Measurements from ENCODE around the gene JARID2. TPM values are rescaled to one million over a fixed set of nuclear protein-coding genes. Genes with fewer than 3 reads are reported as not detected.

The JARID2 gene
- total and polyA plus RNA-seq, 2 of the 13 experiments (the other 11 are each of a cell fraction or from before 2014, with no cell fraction given) = 7.5 to 10.3 TPM

GRCh38 chr6:15245361-15246216, at the start of gene JARID2 (continued):
- TF ChIP-seq SMARCE1 (IDR thresholded peaks at IDR 0.05; ENCODE audit: borderline replicate concordance) = no peak
- no peak for TF ChIP-seq HHEX (CRISPR knock-in tag; IDR thresholded peaks at IDR 0.05)
- no peak for TF ChIP-seq ZNF891 (CRISPR knock-in tag; IDR thresholded peaks at IDR 0.05)
- TF ChIP-seq NFE2L1 (CRISPR knock-in tag; IDR thresholded peaks at IDR 0.05; ENCODE audit: borderline replicate concordance) = no peak
- TF ChIP-seq SNAPC4 (CRISPR knock-in tag; IDR thresholded peaks at IDR 0.05) = 0 out of 2 replicates have a peak, but pooled peaks have one; percentile 37
- TF ChIP-seq FLYWCH1 (CRISPR knock-in tag; IDR thresholded peaks at IDR 0.05) = no peak
- TF ChIP-seq SMAD3 (CRISPR knock-in tag; IDR thresholded peaks at IDR 0.05) = no peak; the same call in 1 of the 2 replicates
- TF ChIP-seq SRSF4 (IDR thresholded peaks at IDR 0.05; ENCODE audit: low read depth, low read length, poor library complexity, severe bottlenecking) = no peak
- TF ChIP-seq ZNF205 (CRISPR knock-in tag; IDR thresholded peaks at IDR 0.05) = peak; percentile 61; the same call in 1 of the 2 replicates
- TF ChIP-seq GTF3A (CRISPR knock-in tag; conservative IDR thresholded peaks at IDR 0.05) = no peak
- TF ChIP-seq, protein P1, sequence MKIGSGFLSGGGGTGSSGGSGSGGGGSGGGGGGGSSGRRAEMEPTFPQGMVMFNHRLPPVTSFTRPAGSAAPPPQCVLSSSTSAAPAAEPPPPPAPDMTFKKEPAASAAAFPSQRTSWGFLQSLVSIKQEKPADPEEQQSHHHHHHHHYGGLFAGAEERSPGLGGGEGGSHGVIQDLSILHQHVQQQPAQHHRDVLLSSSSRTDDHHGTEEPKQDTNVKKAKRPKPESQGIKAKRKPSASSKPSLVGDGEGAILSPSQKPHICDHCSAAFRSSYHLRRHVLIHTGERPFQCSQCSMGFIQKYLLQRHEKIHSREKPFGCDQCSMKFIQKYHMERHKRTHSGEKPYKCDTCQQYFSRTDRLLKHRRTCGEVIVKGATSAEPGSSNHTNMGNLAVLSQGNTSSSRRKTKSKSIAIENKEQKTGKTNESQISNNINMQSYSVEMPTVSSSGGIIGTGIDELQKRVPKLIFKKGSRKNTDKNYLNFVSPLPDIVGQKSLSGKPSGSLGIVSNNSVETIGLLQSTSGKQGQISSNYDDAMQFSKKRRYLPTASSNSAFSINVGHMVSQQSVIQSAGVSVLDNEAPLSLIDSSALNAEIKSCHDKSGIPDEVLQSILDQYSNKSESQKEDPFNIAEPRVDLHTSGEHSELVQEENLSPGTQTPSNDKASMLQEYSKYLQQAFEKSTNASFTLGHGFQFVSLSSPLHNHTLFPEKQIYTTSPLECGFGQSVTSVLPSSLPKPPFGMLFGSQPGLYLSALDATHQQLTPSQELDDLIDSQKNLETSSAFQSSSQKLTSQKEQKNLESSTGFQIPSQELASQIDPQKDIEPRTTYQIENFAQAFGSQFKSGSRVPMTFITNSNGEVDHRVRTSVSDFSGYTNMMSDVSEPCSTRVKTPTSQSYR (CRISPR knock-in tag; IDR thresholded peaks at IDR 0.05; ENCODE audit: borderline replicate concordance) = peak; percentile 91
- peak; percentile 49; the same call in 1 of the 2 replicates for TF ChIP-seq YEATS4 (CRISPR knock-in tag; IDR thresholded peaks at IDR 0.05; ENCODE audit: borderline replicate concordance)
- TF ChIP-seq ZGPAT (CRISPR knock-in tag; IDR thresholded peaks at IDR 0.05) = peak; percentile 77
- TF ChIP-seq, protein P2, sequence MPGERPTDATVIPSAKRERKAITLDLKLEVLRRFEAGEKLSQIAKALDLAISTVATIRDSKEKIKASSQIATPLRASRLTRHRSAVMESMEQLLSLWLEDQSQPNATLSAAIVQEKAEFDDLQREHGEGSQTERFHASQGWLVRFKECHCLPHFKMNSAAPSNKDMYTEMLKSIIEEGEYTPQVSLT (CRISPR knock-in tag; IDR thresholded peaks at IDR 0.05; ENCODE audit: borderline replicate concordance, low read depth) = no peak
- TF ChIP-seq ZMYM3 (CRISPR knock-in tag; IDR thresholded peaks at IDR 0.05) = peak; percentile 73; the same call in 1 of the 2 replicates
- no peak for TF ChIP-seq HOXA7 (CRISPR knock-in tag; IDR thresholded peaks at IDR 0.05)
- peak; percentile 59; the same call in 1 of the 2 replicates for TF ChIP-seq SOX5 (CRISPR knock-in tag; IDR thresholded peaks at IDR 0.05; ENCODE audit: borderline replicate concordance)
- TF ChIP-seq SMAD9 (CRISPR knock-in tag; IDR thresholded peaks at IDR 0.05) = no peak
- peak; percentile 96 for TF ChIP-seq THAP11 (CRISPR knock-in tag; IDR thresholded peaks at IDR 0.05)
- no peak for TF ChIP-seq ADNP (CRISPR knock-in tag; IDR thresholded peaks at IDR 0.05)

Data from HepG2 (cell line).